B cell (primary cell): ENCODE results near the gene CDC42BPG. TPM values are rescaled to one million over a fixed set of nuclear protein-coding genes. Genes with fewer than 3 reads are reported as not detected.

ENCODE experiments used
- ATAC-seq: fragments of 200-7000 bp; cut with Tn5 transposase; one replicate; pipeline ENCODE4 v1.10.0; 2021; ENCODE audit warnings: low read depth, mild to moderate bottlenecking, moderate number of reproducible peaks, moderate library complexity
- CTCF ChIA-PET: fragments of 350-600 bp; sonication (Branson Sonifier 250); formaldehyde crosslinking; loops from one replicate; lab custom pipeline; 2021; ENCODE audit warnings: antibody characterized with exemption, inconsistent platforms; lab: Charles Lee
- POLR2A ChIA-PET: fragments of 350-600 bp; sonication (Branson Sonifier 250); formaldehyde crosslinking; loops from one replicate; lab custom pipeline; 2021; ENCODE audit warnings: antibody characterized with exemption; lab: Charles Lee
- DNase-seq: peaks from one replicate; pipeline ENCODE4 v3.0.0; 2013
- H2AFZ ChIP-seq: 2 replicates; pipeline ENCODE4 v1.6.1; 2012; ENCODE audit warnings: mild to moderate bottlenecking, low read depth, low read length; ENCODE audit not compliant: insufficient read depth, poor library complexity, severe bottlenecking
- H3K27ac ChIP-seq, 2 donors: 1 replicate in 1 of 2; 2 replicates in 1 of 2; pipeline ENCODE4 v1.5.1; 2012 to 2013; ENCODE audit warnings: low read length in 2 of 2, mild to moderate bottlenecking in 2 of 2, moderate library complexity in 1 of 2
- H3K27me3 ChIP-seq, 4 experiments: fragments of 200-600 bp in 1 of 4; sonication (generic) in 1 of 4; replicated peaks in 1 of 4; 1 replicate in 2 of 4; 2 replicates in 2 of 4; pipeline versions ENCODE4 v1.6.1 to v1.7.0; 2013 to 2016; ENCODE audit warnings: low read length in 3 of 4, mild to moderate bottlenecking in 2 of 4, mixed read lengths in 1 of 4, moderate library complexity in 1 of 4; ENCODE audit not compliant: insufficient read depth in 4 of 4, control insufficient read depth in 3 of 4; ENCODE audit errors: control extremely low read depth in 1 of 4
- H3K36me3 ChIP-seq, 2 experiments: replicated peaks in 1 of 2; 1 replicate in 1 of 2; 2 replicates in 1 of 2; pipeline versions ENCODE4 v1.6.1 to v1.7.1; 2013; ENCODE audit warnings: low read length in 1 of 2; ENCODE audit not compliant: insufficient read depth in 2 of 2, control insufficient read depth in 1 of 2; ENCODE audit errors: control extremely low read depth in 1 of 2, extremely low read depth in 1 of 2
- H3K4me1 ChIP-seq, 2 donors: fragments of 200-600 bp in 1 of 2; sonication (generic) in 1 of 2; 1 replicate in 1 of 2; 2 replicates in 1 of 2; pipeline versions ENCODE4 v1.5.1 to v1.6.1; 2013 to 2017; ENCODE audit warnings: low read length in 2 of 2; ENCODE audit not compliant: control insufficient read depth in 2 of 2, insufficient read depth in 2 of 2
- H3K4me2 ChIP-seq: replicated peaks from 2 replicates; pipeline ENCODE3; 2012; ENCODE audit warnings: mild to moderate bottlenecking, low read depth, low read length; ENCODE audit not compliant: poor library complexity, severe bottlenecking
- H3K4me3 ChIP-seq, 5 experiments: fragments of 200-600 bp in 1 of 5; sonication (generic) in 1 of 5; 1 replicate in 3 of 5; 2 replicates in 2 of 5; pipeline versions ENCODE4 v1.5.1 to v1.7.0; 2011 to 2016; ENCODE audit warnings: low read length in 4 of 5, mild to moderate bottlenecking in 4 of 5, low read depth in 2 of 5, control low read depth in 1 of 5, moderate library complexity in 1 of 5; ENCODE audit not compliant: insufficient read depth in 1 of 5; ENCODE audit errors: control extremely low read depth in 1 of 5, extremely low read depth in 1 of 5
- H3K79me2 ChIP-seq: fragments of 200-600 bp; sonication (generic); one replicate; pipeline ENCODE4 v1.6.0; 2016; ENCODE audit warnings: low read length; ENCODE audit not compliant: control insufficient read depth, insufficient read depth
- H3K9ac ChIP-seq: fragments of 200-600 bp; sonication (generic); 2 replicates; pipeline ENCODE4 v1.6.1; 2017; ENCODE audit warnings: mild to moderate bottlenecking, low read length, moderate library complexity
- H3K9me3 ChIP-seq, 3 donors: one replicate each; pipeline versions ENCODE4 v1.6.1 to v1.7.1; 2013; ENCODE audit warnings: low read length in 2 of 3; ENCODE audit not compliant: control insufficient read depth in 2 of 3, insufficient read depth in 1 of 3; ENCODE audit errors: control extremely low read depth in 1 of 3
- H4K20me1 ChIP-seq: 2 replicates; pipeline ENCODE4 v1.6.0; 2012; ENCODE audit warnings: mild to moderate bottlenecking, low read length; ENCODE audit not compliant: insufficient read depth, control insufficient read depth, poor library complexity, severe bottlenecking
- H3K27ac Mint-ChIP-seq: one replicate; pipeline ENCODE4 v1.8.0; 2021; ENCODE audit warnings: mixed read lengths
- H3K27me3 Mint-ChIP-seq: one replicate; pipeline ENCODE4 v1.8.0; 2021; ENCODE audit warnings: mixed read lengths
- H3K4me1 Mint-ChIP-seq: one replicate; pipeline ENCODE4 v1.8.0; 2021; ENCODE audit warnings: mixed read lengths
- H3K4me3 Mint-ChIP-seq: one replicate; pipeline ENCODE4 v1.8.0; 2021; ENCODE audit warnings: mixed read lengths
- H3K9me3 Mint-ChIP-seq: one replicate; pipeline ENCODE4 v1.8.0; 2022; ENCODE audit warnings: mixed read lengths; ENCODE audit not compliant: insufficient read depth
- CTCF ChIP-seq: fragments of 200-600 bp; IDR thresholded peaks from one replicate; pipeline ENCODE4 v1.8.0; 2022; ENCODE audit warnings: antibody characterized with exemption, mild to moderate bottlenecking
- EZH2 ChIP-seq: IDR thresholded peaks from 2 replicates; pipeline ENCODE4 v1.6.1; 2012; ENCODE audit warnings: borderline replicate concordance, low read depth, mild to moderate bottlenecking, moderate library complexity, low read length; ENCODE audit not compliant: insufficient read depth, poor library complexity, severe bottlenecking
- WGBS: methylation state at CpG from one replicate; pipeline ENCODE4 v1.1.5; 2013; ENCODE audit warnings: missing lambda C conversion rate; ENCODE audit not compliant: insufficient coverage; 5-methylcytosine and 5-hydroxymethylcytosine counted together
- intact Hi-C: fragments of 100-400 bp; cut with micrococcal nuclease; formaldehyde crosslinking; loops from one replicate; pipeline ENCODE4 v1.10.0; 2022
- polyA plus RNA-seq: library from polyadenylated mRNA; depleted of rRNA; stranded (reverse); fragments of >200 nt; gene quantifications from 2 replicates; pipeline ENCODE4 v1.2.3, GENCODE V29; 2012
- total RNA-seq, 2 donors: library from RNA; stranded (reverse); fragments of 120-200 nt in 1 of 2; gene quantifications; 1 replicate in 1 of 2; 2 replicates in 1 of 2; pipeline versions ENCODE4 v1.2.3 to v1.2.4, GENCODE V29; 2013 to 2022

The CDC42BPG gene
- total and polyA plus RNA-seq, 2 donors (not counting 1 experiment from before 2014, with no cell fraction given), result 3.7 to 8.7 TPM

GRCh38 chr11:64831411-64831891 is 13.0 kb downstream of the CDC42BPG start:
- Histone ChIP-seq H2AFZ (no peak overlapping the region), H3K4me1 (no peaks in the 10 kb centered on the region), H3K4me3 (no peak overlapping the region), H3K79me2 (no peaks in the 10 kb centered on the region), H3K36me3 (peaks cover 0 to 11% of the 10 kb centered on the region in 2 experiments), H3K9ac (no peak overlapping the region), H4K20me1 (no peaks in the 10 kb centered on the region), H3K27ac (no peak overlapping the region), H3K27me3 (no peaks in the 10 kb centered on the region), H3K4me2 (no peak overlapping the region), H3K9me3 (no peaks in the 10 kb centered on the region)
- WGBS, result 95% methylated on average over 22 of the region's 24 CpGs
- ATAC-seq (no peak), DNase-seq (no peak)
- Mint-ChIP-seq H3K4me1 (peaks cover 2% of the 10 kb centered on the region), H3K9me3 (no peaks in the 10 kb centered on the region), H3K4me3 (no peak overlapping the region), H3K27me3 (no peaks in the 10 kb centered on the region), H3K27ac (no peak overlapping the region)
- intact Hi-C loops, result no loop called here
- POLR2A ChIA-PET, result no interaction called here
- CTCF ChIA-PET, result interaction anchor here (1.0 kb wide), 1 partner anchor 13 kb away, joined by 3 read pairs; the partner anchor contains the start of gene CDC42BPG
- TF ChIP-seq EZH2 (no peak), CTCF (no peak)

GRCh38 chr11:64829536-64830251 is 14.8 kb downstream of the CDC42BPG start:
- Histone ChIP-seq H3K9ac (no peak overlapping the region), H3K27me3 (no peaks in the 10 kb centered on the region), H3K36me3 (peaks cover 0 to 11% of the 10 kb centered on the region in 2 experiments), H2AFZ (no peak overlapping the region), H4K20me1 (no peaks in the 10 kb centered on the region), H3K4me2 (no peak overlapping the region), H3K79me2 (no peaks in the 10 kb centered on the region), H3K4me1 (no peaks in the 10 kb centered on the region), H3K27ac (no peak overlapping the region), H3K9me3 (no peaks in the 10 kb centered on the region), H3K4me3 (no peak overlapping the region)
- H3K4me3 Mint-ChIP-seq, result no peak overlapping the region
- POLR2A ChIA-PET, result no interaction called here
- CTCF ChIA-PET, result interaction anchor here (1.2 kb wide), 1 partner anchor 64 kb away, joined by 3 read pairs; no protein-coding TSS in a partner anchor
- TF ChIP-seq CTCF, result no peak
- no peak for TF ChIP-seq EZH2
- intact Hi-C loops, result no loop called here
- H3K27me3 Mint-ChIP-seq, result no peaks in the 10 kb centered on the region
- 94% methylated on average over 39 of the region's 43 CpGs for WGBS
- no peaks in the 10 kb centered on the region for H3K9me3 Mint-ChIP-seq
- ATAC-seq, result no peak
- no peak for DNase-seq
- H3K4me1 Mint-ChIP-seq, result peaks cover 2% of the 10 kb centered on the region
- H3K27ac Mint-ChIP-seq, result no peak overlapping the region
